NT2/D1 (cell line): ENCODE measurements around the gene LRP5.

ENCODE experiments used
- SUZ12 ChIP-seq: IDR thresholded peaks from 2 replicates; pipeline ENCODE4 v1.6.1; 2011; ENCODE audit not compliant: insufficient read length, insufficient read depth; ENCODE audit errors: extremely low read depth
- YY1 ChIP-seq: IDR thresholded peaks from 2 replicates; pipeline ENCODE4 v1.6.1; 2011; ENCODE audit not compliant: insufficient read length, insufficient read depth
- ZNF274 ChIP-seq: IDR thresholded peaks from 2 replicates; pipeline ENCODE4 v1.6.1; 2011; ENCODE audit warnings: mild to moderate bottlenecking, low read depth, low read length

- TF ChIP-seq YY1 (no peak), SUZ12 (no peak), ZNF274 (no peak)
Measured at GRCh38 chr11:68358416-68358815, 46.0 kb downstream of the LRP5 start.
